HepG2 (cell line): ENCODE data around the gene SRRM2. TPM values are rescaled to one million over a fixed set of nuclear protein-coding genes. Genes with fewer than 3 reads are reported as not detected.

Experiments used
- ATF7 ChIP-seq, 2 experiments: fragments of 450-650 bp in 1 of 2; sonication (generic) in 1 of 2; formaldehyde crosslinking in 1 of 2; IDR thresholded peaks; 2 replicates each; pipeline versions ENCODE4 v1.4.0 to v1.6.1; 2016 to 2020; ENCODE audit warnings: antibody characterized with exemption in 1 of 2, mild to moderate bottlenecking in 1 of 2, missing genetic modification reagents in 1 of 2
- DMTF1 ChIP-seq: sonication (generic); formaldehyde crosslinking; IDR thresholded peaks from 2 replicates; pipeline ENCODE4 v1.4.0; 2020; ENCODE audit warnings: mild to moderate bottlenecking, missing genetic modification reagents
- FOXO1 ChIP-seq: sonication (generic); formaldehyde crosslinking; IDR thresholded peaks from 2 replicates; pipeline ENCODE4 v1.4.0; 2020; ENCODE audit warnings: missing genetic modification reagents
- KDM2A ChIP-seq: sonication (generic); formaldehyde crosslinking; IDR thresholded peaks from 2 replicates; pipeline ENCODE4 v1.4.0; 2020; ENCODE audit warnings: low read depth, missing genetic modification reagents, borderline replicate concordance
- MAFG ChIP-seq: sonication (generic); formaldehyde crosslinking; IDR thresholded peaks from 2 replicates; pipeline ENCODE4 v1.5.1; 2020; ENCODE audit warnings: mild to moderate bottlenecking, missing genetic modification reagents
- MTERF4 ChIP-seq: sonication (generic); formaldehyde crosslinking; IDR thresholded peaks from 2 replicates; pipeline ENCODE4 v1.8.0; 2023; ENCODE audit warnings: mild to moderate bottlenecking, missing genetic modification reagents
- NCOR1 ChIP-seq: fragments of 200-600 bp; sonication (generic); IDR thresholded peaks from 2 replicates; pipeline ENCODE4 v1.7.0; 2017; ENCODE audit warnings: antibody characterized with exemption, low read length, borderline replicate concordance
- RNF2 ChIP-seq: fragments of 450-650 bp; conservative IDR thresholded peaks from 2 replicates; pipeline ENCODE4 v1.6.1; 2016; ENCODE audit warnings: low read depth
- THRA ChIP-seq: sonication (generic); formaldehyde crosslinking; IDR thresholded peaks from 2 replicates; pipeline ENCODE4 v1.4.0; 2020; ENCODE audit warnings: missing genetic modification reagents, borderline replicate concordance
- ZNF280B ChIP-seq: sonication (generic); formaldehyde crosslinking; IDR thresholded peaks from 2 replicates; pipeline ENCODE4 v1.5.0; 2020; ENCODE audit warnings: missing genetic modification reagents, mild to moderate bottlenecking, borderline replicate concordance
- ZNF281 ChIP-seq: sonication (generic); formaldehyde crosslinking; IDR thresholded peaks from 2 replicates; pipeline ENCODE4 v1.4.0; 2020; ENCODE audit warnings: missing genetic modification reagents, borderline replicate concordance
- ZNF292 ChIP-seq: sonication (generic); formaldehyde crosslinking; IDR thresholded peaks from 2 replicates; pipeline ENCODE4 v1.8.1; 2022; ENCODE audit warnings: mild to moderate bottlenecking, low read depth, missing genetic modification reagents, borderline replicate concordance
- ZNF550 ChIP-seq: sonication (generic); formaldehyde crosslinking; IDR thresholded peaks from 2 replicates; pipeline ENCODE4 v1.4.0; 2020; ENCODE audit warnings: mild to moderate bottlenecking, missing genetic modification reagents, borderline replicate concordance
- ZNF572 ChIP-seq: sonication (generic); formaldehyde crosslinking; IDR thresholded peaks from 2 replicates; pipeline ENCODE4 v1.5.1; 2020; ENCODE audit warnings: mild to moderate bottlenecking, missing genetic modification reagents
- ZNF75D ChIP-seq: sonication (generic); formaldehyde crosslinking; IDR thresholded peaks from 2 replicates; pipeline ENCODE4 v1.8.1; 2023; ENCODE audit warnings: missing genetic modification reagents, mild to moderate bottlenecking, borderline replicate concordance
- ZNF781 ChIP-seq: sonication (generic); formaldehyde crosslinking; IDR thresholded peaks from 2 replicates; pipeline ENCODE4 v1.5.1; 2020; ENCODE audit warnings: borderline replicate concordance, mild to moderate bottlenecking, missing genetic modification reagents; ENCODE audit errors: not compliant biosample characterization
- ZNF841 ChIP-seq: sonication (generic); formaldehyde crosslinking; IDR thresholded peaks from 2 replicates; pipeline ENCODE4 v1.8.1; 2023; ENCODE audit warnings: missing genetic modification reagents, borderline replicate concordance
- ZSCAN30 ChIP-seq: sonication (generic); formaldehyde crosslinking; IDR thresholded peaks from 2 replicates; pipeline ENCODE4 v1.5.0; 2020; ENCODE audit warnings: mild to moderate bottlenecking, missing genetic modification reagents
- polyA plus RNA-seq, 8 experiments: library from polyadenylated mRNA; depleted of rRNA in 3 of 8; stranded (reverse) in 7 of 8; unstranded in 1 of 8; fragments of >200 nt; fragmentation: Illumina TruSeq in 4 of 8; extraction: Trizol in 4 of 8; gene quantifications; 2 replicates each; pipeline versions ENCODE4 v1.2.1 to v1.2.3, GENCODE V29; 2011 to 2016; ENCODE audit warnings: low read depth in 4 of 8, missing spikeins in 1 of 8, mixed read lengths in 1 of 8; ENCODE audit not compliant: insufficient read depth in 1 of 8
- total RNA-seq, 5 experiments: library from RNA; depleted of rRNA; stranded (reverse); fragments of >200 nt; fragmentation: Illumina TruSeq; extraction: Trizol; gene quantifications; 2 replicates each; pipeline ENCODE4 v1.2.3, GENCODE V29; 2016; ENCODE audit warnings: low read depth in 1 of 5

Gene SRRM2
- total and polyA plus RNA-seq, 2 of the 13 experiments (the other 11 are each of a cell fraction or from before 2014, with no cell fraction given): 50.4 to 112 TPM

GRCh38 chr16:2752035-2752849 is at the start of gene SRRM2 (continued):
- no peak for TF ChIP-seq THRA (CRISPR knock-in tag)
- TF ChIP-seq ZNF280B (CRISPR knock-in tag): peak; percentile 77; the same call in 1 of the 2 replicates
- no peak for TF ChIP-seq MAFG (CRISPR knock-in tag)
- peak; percentile 88 for TF ChIP-seq ZNF781 (CRISPR knock-in tag)
- peak; percentile 94 for TF ChIP-seq KDM2A (CRISPR knock-in tag)
- TF ChIP-seq ZNF75D (CRISPR knock-in tag): no peak
- TF ChIP-seq DMTF1 (CRISPR knock-in tag): peak; percentile 99
- TF ChIP-seq ZNF841 (CRISPR knock-in tag): peak; percentile 34; the same call in 1 of the 2 replicates
- TF ChIP-seq FOXO1 (CRISPR knock-in tag): 0 out of 2 replicates have a peak, but pooled peaks have one; percentile 4
- peak; percentile 96 for TF ChIP-seq RNF2
- TF ChIP-seq MTERF4 (CRISPR knock-in tag): peak; percentile 58; the same call in 1 of the 2 replicates
- no peak; the same call in 1 of the 2 replicates for TF ChIP-seq ZNF281 (CRISPR knock-in tag)
- no peak for TF ChIP-seq ATF7 (IDR thresholded peaks at IDR 0.05)
- peak; percentile 63; the same call in 1 of the 2 replicates for TF ChIP-seq ATF7 (CRISPR knock-in tag; IDR thresholded peaks at IDR 0.05)
- no peak for TF ChIP-seq NCOR1
- no peak for TF ChIP-seq ZNF572 (CRISPR knock-in tag)
- TF ChIP-seq ZSCAN30: no peak; the same call in 1 of the 2 replicates
- TF ChIP-seq ZNF292 (CRISPR knock-in tag): no peak
- TF ChIP-seq ZNF550 (CRISPR knock-in tag): no peak
